ENCODE results near the gene TPRX1. TPM values are rescaled to one million over a fixed set of nuclear protein-coding genes. Genes with fewer than 3 reads are reported as not detected.
"Not testable (repeated sequence)": the region's sequence is repeated elsewhere in the genome, so short reads cannot be mapped to it uniquely, and the experiment has no call there.

The TPRX1 gene
- total RNA-seq, 2 experiments from 2014 or later, result not detected

GRCh38 chr19:47819858-47820257 lies 15.5 kb upstream of the TPRX1 start:
- no peak overlapping the region for H3K27ac Mint-ChIP-seq
- no peak overlapping the region for H3K4me3 Mint-ChIP-seq
- H3K4me1 Mint-ChIP-seq, result no peaks in the 10 kb centered on the region
- POLR2A ChIA-PET, result no interaction called here
- DNase-seq, result no peak
- peaks cover 31% of the 10 kb centered on the region for H3K27me3 Mint-ChIP-seq
- CTCF ChIA-PET, result interaction anchor here (1.6 kb wide), 1 partner anchor 43 kb away, joined by 5 read pairs; no protein-coding TSS in a partner anchor
- no peaks in the 10 kb centered on the region for H3K36me3 Mint-ChIP-seq (ENCODE audit: low read depth)
- no peaks in the 10 kb centered on the region for H3K9me3 Mint-ChIP-seq

- DNase-seq; H3K27ac Mint-ChIP-seq; H3K4me3 Mint-ChIP-seq; H3K36me3 Mint-ChIP-seq (ENCODE audit: low read depth); H3K4me1 Mint-ChIP-seq; H3K9me3 Mint-ChIP-seq; POLR2A ChIA-PET: not testable (repeated sequence)
- peaks cover 31% of the 10 kb centered on the region for H3K27me3 Mint-ChIP-seq
- CTCF ChIA-PET, result interaction anchor here (0.6 kb wide), 1 partner anchor 51 kb away, joined by 4 read pairs; no protein-coding TSS in a partner anchor
Observed at GRCh38 chr19:47818221-47818620, 13.9 kb upstream of the TPRX1 start.

- H3K4me1 Mint-ChIP-seq; DNase-seq; H3K9me3 Mint-ChIP-seq; POLR2A ChIA-PET; H3K36me3 Mint-ChIP-seq (ENCODE audit: low read depth); H3K4me3 Mint-ChIP-seq; H3K27ac Mint-ChIP-seq: not testable (repeated sequence)
- CTCF ChIA-PET, result interaction anchor here (1.0 kb wide), 1 partner anchor 53 kb away, joined by 7 read pairs; no protein-coding TSS in a partner anchor
- H3K27me3 Mint-ChIP-seq, result peaks cover 23% of the 10 kb centered on the region
Observed at GRCh38 chr19:47816270-47816669, 11.9 kb upstream of the TPRX1 start.

- H3K4me1 Mint-ChIP-seq, result no peaks in the 10 kb centered on the region
- ChIA-PET CTCF (interaction anchor here (1.6 to 2.2 kb wide), 2 partner anchors 48 to 49 kb away, joined by 3 to 11 read pairs; no protein-coding TSS in a partner anchor), POLR2A (no interaction called here)
- H3K27ac Mint-ChIP-seq, result no peak overlapping the region
- H3K36me3 Mint-ChIP-seq (ENCODE audit: low read depth), result no peaks in the 10 kb centered on the region
- no peak for DNase-seq
- H3K27me3 Mint-ChIP-seq, result peaks cover 4% of the 10 kb centered on the region
- no peaks in the 10 kb centered on the region for H3K9me3 Mint-ChIP-seq
- no peak overlapping the region for H3K4me3 Mint-ChIP-seq
Observed at GRCh38 chr19:47813995-47814328, 9.6 kb upstream of the TPRX1 start.

- H3K9me3 Mint-ChIP-seq, result no peaks in the 10 kb centered on the region
- H3K27me3 Mint-ChIP-seq, result no peaks in the 10 kb centered on the region
- ChIA-PET CTCF (interaction anchor here (2.2 kb wide), 1 partner anchor 50 kb away, joined by 11 read pairs; no protein-coding TSS in a partner anchor), POLR2A (no interaction called here)
- no peak overlapping the region for H3K4me3 Mint-ChIP-seq
- peak; percentile 78 for DNase-seq
- no peaks in the 10 kb centered on the region for H3K36me3 Mint-ChIP-seq (ENCODE audit: low read depth)
- no peak overlapping the region for H3K27ac Mint-ChIP-seq
- no peaks in the 10 kb centered on the region for H3K4me1 Mint-ChIP-seq
Observed at GRCh38 chr19:47813304-47813994, 9.1 kb upstream of the TPRX1 start.

GRCh38 chr19:47806435-47806834 lies 2.1 kb upstream of the TPRX1 start:
- no peak for DNase-seq
- ChIA-PET CTCF (interaction anchor here (0.6 to 1.4 kb wide), 3 partner anchors 15 to 515 kb away, joined by 3 to 4 read pairs (median 4); no protein-coding TSS in a partner anchor), POLR2A (no interaction called here)
- peaks cover 2% of the 10 kb centered on the region for H3K27me3 Mint-ChIP-seq
- H3K4me3 Mint-ChIP-seq, result no peak overlapping the region
- no peaks in the 10 kb centered on the region for H3K36me3 Mint-ChIP-seq (ENCODE audit: low read depth)
- no peak overlapping the region for H3K27ac Mint-ChIP-seq
- no peaks in the 10 kb centered on the region for H3K9me3 Mint-ChIP-seq
- H3K4me1 Mint-ChIP-seq, result no peaks in the 10 kb centered on the region

GRCh38 chr19:47805313-47805712 lies 962 bp upstream of the TPRX1 start:
- no peak overlapping the region for H3K27ac Mint-ChIP-seq

GRCh38 chr19:47803671-47804070 lies 680 bp downstream of the TPRX1 start:
- H3K4me3 Mint-ChIP-seq; CTCF ChIA-PET; H3K36me3 Mint-ChIP-seq (ENCODE audit: low read depth); H3K27ac Mint-ChIP-seq; H3K9me3 Mint-ChIP-seq; H3K4me1 Mint-ChIP-seq; H3K27me3 Mint-ChIP-seq; DNase-seq; POLR2A ChIA-PET: not testable (repeated sequence)

More at GRCh38 chr19:47805313-47805712, 962 bp upstream of the TPRX1 start:
- Mint-ChIP-seq H3K27me3 (peaks cover 2% of the 10 kb centered on the region), H3K9me3 (peaks cover 5% of the 10 kb centered on the region), H3K4me3 (no peak overlapping the region), H3K4me1 (no peaks in the 10 kb centered on the region), H3K36me3 (ENCODE audit: low read depth) (no peaks in the 10 kb centered on the region)
- ChIA-PET POLR2A (no interaction called here), CTCF (no interaction called here)
- no peak for DNase-seq

GRCh38 chr19:47803148-47803547 lies 1.2 kb downstream of the TPRX1 start:
- CTCF ChIA-PET; H3K27ac Mint-ChIP-seq; H3K9me3 Mint-ChIP-seq; H3K27me3 Mint-ChIP-seq; H3K36me3 Mint-ChIP-seq (ENCODE audit: low read depth); H3K4me1 Mint-ChIP-seq; POLR2A ChIA-PET; H3K4me3 Mint-ChIP-seq; DNase-seq: not testable (repeated sequence)

GRCh38 chr19:47802521-47803043 lies 1.8 kb downstream of the TPRX1 start:
- Mint-ChIP-seq H3K36me3 (ENCODE audit: low read depth) (no peaks in the 10 kb centered on the region), H3K9me3 (peaks cover 5% of the 10 kb centered on the region), H3K27me3 (peaks cover 2% of the 10 kb centered on the region), H3K4me3 (no peak overlapping the region), H3K4me1 (no peaks in the 10 kb centered on the region), H3K27ac (no peak overlapping the region)
- ChIA-PET POLR2A (no interaction called here), CTCF (no interaction called here)
- no peak for DNase-seq

- CTCF ChIA-PET, result interaction anchor here (1.4 kb wide), 1 partner anchor 10 kb away, joined by 4 read pairs; no protein-coding TSS in a partner anchor
- Mint-ChIP-seq H3K27ac (no peak overlapping the region), H3K4me3 (no peak overlapping the region), H3K27me3 (peaks cover 2% of the 10 kb centered on the region), H3K36me3 (ENCODE audit: low read depth) (no peaks in the 10 kb centered on the region), H3K4me1 (no peaks in the 10 kb centered on the region), H3K9me3 (peaks cover 5% of the 10 kb centered on the region)
- no peak for DNase-seq
- POLR2A ChIA-PET, result no interaction called here
Observed at GRCh38 chr19:47801270-47801669, 3.1 kb downstream of the TPRX1 start.

GRCh38 chr19:47798904-47799266 lies 5.5 kb downstream of the TPRX1 start:
- POLR2A ChIA-PET, result no interaction called here

GRCh38 chr19:47797996-47798903 lies 6.1 kb downstream of the TPRX1 start:
- Mint-ChIP-seq H3K27ac (no peak overlapping the region), H3K4me3 (no peak overlapping the region), H3K27me3 (peaks cover 2% of the 10 kb centered on the region), H3K9me3 (peaks cover 5% of the 10 kb centered on the region), H3K36me3 (ENCODE audit: low read depth) (no peaks in the 10 kb centered on the region), H3K4me1 (no peaks in the 10 kb centered on the region)
- ChIA-PET POLR2A (no interaction called here), CTCF (interaction anchor here (0.5 to 2.8 kb wide), 2 partner anchors 9 to 49 kb away, joined by 4 to 14 read pairs; no protein-coding TSS in a partner anchor)
- DNase-seq, result no peak

More at GRCh38 chr19:47798904-47799266, 5.5 kb downstream of the TPRX1 start:
- peaks cover 5% of the 10 kb centered on the region for H3K9me3 Mint-ChIP-seq
- no peaks in the 10 kb centered on the region for H3K36me3 Mint-ChIP-seq (ENCODE audit: low read depth)
- H3K27ac Mint-ChIP-seq, result no peak overlapping the region
- H3K27me3 Mint-ChIP-seq, result peaks cover 2% of the 10 kb centered on the region
- CTCF ChIA-PET, result interaction anchor here (0.5 to 2.8 kb wide), 2 partner anchors 10 to 48 kb away, joined by 4 to 14 read pairs; no protein-coding TSS in a partner anchor
- no peak overlapping the region for H3K4me3 Mint-ChIP-seq
- no peak for DNase-seq
- H3K4me1 Mint-ChIP-seq, result no peaks in the 10 kb centered on the region

Measured in activated CD4-positive, alpha-beta memory T cell treated with anti-CD3 and anti-CD28 coated beads, Interleukin-2, amount 10 ng/mL, durations not matched to agents 7 days and 5 days (primary cell).